RWPE1 (cell line): Measurements from ENCODE around the gene KIAA0586.
"Not testable (repeated sequence)": the region's sequence is repeated elsewhere in the genome, so short reads cannot be mapped to it uniquely, and the experiment has no call there.

Source experiments
- CTCF ChIA-PET: fragments of 350-600 bp; sonication (Branson Sonifier 250); formaldehyde crosslinking; extraction: SDS; loops from one replicate; lab custom pipeline; 2021; lab: Yijun Ruan, JAX
- POLR2A ChIA-PET: fragments of 400-600 bp; formaldehyde crosslinking; extraction: SDS; loops from one replicate; lab custom pipeline; 2020; ENCODE audit warnings: antibody characterized with exemption; ENCODE audit not compliant: low non-redundant PET; lab: Yijun Ruan, JAX
- DNase-seq: peaks from one replicate; pipeline ENCODE4 v3.0.0; 2012; ENCODE audit warnings: low spot score
- H3K27ac ChIP-seq: fragments of 450-650 bp; 2 replicates; pipeline ENCODE4 v1.5.1; 2017
- CTCF ChIP-seq: fragments of 450-650 bp; conservative IDR thresholded peaks from 2 replicates; pipeline ENCODE4 v1.5.1; 2017; ENCODE audit warnings: low read depth, mild to moderate bottlenecking

KIAA0586 gene

DNA sequence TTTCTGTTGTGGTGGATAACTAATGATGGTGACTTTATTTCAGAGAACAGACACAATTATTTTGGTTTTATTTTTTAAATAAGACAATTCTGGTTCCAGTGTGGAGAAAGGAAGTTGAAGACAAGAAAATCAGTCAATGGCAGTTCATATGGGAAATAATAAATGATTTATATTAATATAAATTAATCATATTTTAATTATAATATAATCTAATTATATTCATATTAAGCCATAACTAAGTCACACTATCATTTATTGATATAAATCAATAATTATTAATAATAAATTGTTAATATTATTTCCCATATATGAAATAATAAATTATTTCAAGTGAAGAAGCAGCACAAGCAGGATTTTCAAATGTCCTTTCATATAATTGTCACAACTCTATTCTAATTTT is 29.0 kb upstream of the KIAA0586 start:
- no peak for DNase-seq
- CTCF ChIA-PET = no interaction called here
- no peak for TF ChIP-seq CTCF
- H3K27ac ChIP-seq = no peak overlapping the region
- POLR2A ChIA-PET = no interaction called here

GRCh38 chr14:58398895-58399294 is 28.6 kb upstream of the KIAA0586 start:
- CTCF ChIA-PET = no interaction called here
- POLR2A ChIA-PET = no interaction called here
- no peak for DNase-seq
- TF ChIP-seq CTCF = no peak
- H3K27ac ChIP-seq = no peak overlapping the region

DNA sequence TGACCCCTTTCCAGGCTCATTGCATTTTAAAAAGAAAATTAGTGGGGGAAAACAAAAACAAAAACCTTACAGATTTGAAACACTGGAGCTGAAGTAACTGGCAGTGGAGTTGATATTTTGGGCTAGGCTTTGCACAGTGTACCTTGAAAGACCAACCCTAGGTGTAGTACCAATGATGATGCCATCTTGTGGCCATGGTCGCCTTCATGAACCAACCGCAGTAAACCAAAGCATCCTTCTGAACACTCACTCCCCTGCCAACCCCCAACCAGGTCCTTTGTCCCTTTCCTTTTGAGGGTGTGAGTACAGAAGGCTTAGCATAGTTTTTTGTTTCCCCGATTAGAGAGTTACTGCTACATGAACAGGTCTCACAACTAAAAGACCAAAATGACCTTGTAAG is 25.9 kb upstream of the KIAA0586 start:
- no peak for DNase-seq
- ChIA-PET CTCF (no interaction called here), POLR2A (no interaction called here)
- no peak for TF ChIP-seq CTCF
- H3K27ac ChIP-seq = no peak overlapping the region

DNA sequence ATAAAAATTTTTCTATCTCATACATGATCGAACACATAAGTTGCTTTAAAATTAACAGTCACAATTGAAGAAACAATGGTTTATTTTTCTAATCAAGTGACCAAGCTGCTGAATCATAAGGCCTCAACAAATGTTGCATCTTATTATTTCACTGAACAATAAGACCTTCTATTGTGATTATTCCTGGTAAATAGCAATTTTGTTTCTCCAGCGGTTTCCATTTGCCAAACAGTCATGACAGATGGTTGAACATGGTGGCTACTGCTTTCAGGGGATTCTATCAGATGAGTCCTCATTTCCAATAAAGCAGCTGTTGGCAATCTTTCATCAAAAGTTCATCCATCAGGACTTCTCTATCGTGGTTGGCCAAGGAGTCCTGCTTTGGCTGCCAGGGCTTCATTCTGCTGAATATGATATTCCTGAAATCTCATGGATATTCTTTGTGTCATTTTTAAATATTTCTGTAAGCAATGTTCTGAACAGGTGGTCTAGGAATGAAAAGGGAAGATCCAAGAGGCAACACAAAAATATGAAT is 18.8 kb upstream of the KIAA0586 start:
- no peak for TF ChIP-seq CTCF
- CTCF ChIA-PET = interaction anchor here (1.4 kb wide), 1 partner anchor 13 kb away, joined by 4 read pairs; the partner anchor contains the start of gene TOMM20L
- no peak overlapping the region for H3K27ac ChIP-seq
- POLR2A ChIA-PET = interaction anchor here (0.5 kb wide), 1 partner anchor 82 kb away, joined by 3 read pairs; no protein-coding TSS in a partner anchor
- DNase-seq = no peak

DNA sequence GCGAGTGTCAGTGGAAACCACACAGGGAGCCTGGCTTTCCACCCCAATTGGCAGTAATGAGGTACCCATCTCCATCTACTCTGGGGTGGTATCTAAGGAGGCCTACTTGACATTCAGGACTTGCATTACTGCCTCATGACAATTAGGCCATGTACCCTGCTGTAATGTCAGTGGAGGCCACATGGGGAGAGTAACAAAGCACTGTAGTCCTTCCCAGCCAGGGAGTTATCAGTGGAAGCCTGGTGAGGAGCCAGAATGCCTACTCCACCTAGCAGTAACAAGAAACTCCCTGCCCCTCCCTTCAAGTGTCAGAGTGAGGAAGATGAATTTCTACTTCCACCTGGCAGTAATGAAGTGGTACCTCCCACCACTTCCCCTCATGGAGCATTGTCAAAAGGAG is 12.7 kb upstream of the KIAA0586 start:
- no peak for DNase-seq
- CTCF ChIA-PET = no interaction called here
- H3K27ac ChIP-seq = no peak overlapping the region
- no peak for TF ChIP-seq CTCF
- POLR2A ChIA-PET = no interaction called here

- CTCF ChIA-PET = interaction anchor here (0.6 kb wide), 1 partner anchor 106 kb away, joined by 5 read pairs; no protein-coding TSS in a partner anchor
- POLR2A ChIA-PET = no interaction called here
- H3K27ac ChIP-seq = no peak overlapping the region
- TF ChIP-seq CTCF = no peak
- DNase-seq = no peak
Measured at GRCh38 chr14:58415636-58416547, 11.6 kb upstream of the KIAA0586 start.

DNA sequence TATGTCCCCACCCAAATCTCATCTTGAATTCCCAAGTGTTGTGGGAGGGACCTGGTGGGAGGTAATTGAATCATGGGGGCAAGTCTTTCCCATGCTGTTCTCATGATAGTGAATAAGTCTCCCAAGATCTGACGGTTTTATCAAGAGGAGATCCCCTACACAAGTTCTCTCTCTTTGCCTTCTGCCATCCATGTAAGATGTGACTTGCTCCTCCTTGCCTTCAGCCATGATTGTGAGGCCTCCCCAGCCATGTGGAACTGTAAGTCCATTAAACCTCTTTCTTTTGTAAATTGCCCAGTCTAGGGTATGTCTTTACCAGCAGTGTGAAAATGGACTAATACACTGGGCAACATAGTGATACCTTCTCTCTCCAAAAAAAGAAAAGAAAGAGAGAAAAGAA is 10.6 kb upstream of the KIAA0586 start:
- H3K27ac ChIP-seq, CTCF ChIA-PET, DNase-seq, POLR2A ChIA-PET: not testable (repeated sequence)
